IMR-90 (cell line): ENCODE data around the gene SQSTM1. TPM values are rescaled to one million over a fixed set of nuclear protein-coding genes. Genes with fewer than 3 reads are reported as not detected.

Experiments
- ATAC-seq: fragments of 200-7000 bp; cut with Tn5 transposase; 2 replicates; pipeline ENCODE4 v1.9.1; 2020; ENCODE audit warnings: low read depth, mild to moderate bottlenecking, moderate library complexity
- BruUV-seq: library from RNA; stranded (reverse); fragments of 400-500 nt; replicated peaks from 2 replicates; lab custom pipeline; 2021; lab: Mats Ljungman, UMichigan
- CTCF ChIA-PET: fragments of 300-600 bp; formaldehyde crosslinking; extraction: SDS; loops from one replicate; lab custom pipeline; 2021; ENCODE audit warnings: antibody characterized with exemption; lab: Yijun Ruan, JAX
- POLR2A ChIA-PET: fragments of 300-600 bp; sonication (Branson Sonifier 250); formaldehyde crosslinking; loops from one replicate; lab custom pipeline; 2022; ENCODE audit warnings: antibody characterized with exemption; ENCODE audit not compliant: unreplicated experiment; lab: Charles Lee
- DNase-seq: peaks from one replicate; pipeline ENCODE4 v3.0.0; 2013
- H2AFZ ChIP-seq: replicated peaks from 2 replicates; pipeline ENCODE3; 2013; ENCODE audit warnings: low read length, mild to moderate bottlenecking; ENCODE audit not compliant: poor library complexity
- H2AK5ac ChIP-seq: 2 replicates; pipeline ENCODE4 v1.6.1; 2013; ENCODE audit warnings: low read depth, low read length, inconsistent platforms
- H2AK9ac ChIP-seq: replicated peaks from 2 replicates; pipeline ENCODE3; 2013; ENCODE audit warnings: mild to moderate bottlenecking, low read depth, low read length, moderate library complexity; ENCODE audit not compliant: poor library complexity
- H2BK120ac ChIP-seq: 2 replicates; pipeline ENCODE4 v1.6.1; 2013; ENCODE audit warnings: low read depth, low read length, inconsistent platforms
- H2BK15ac ChIP-seq: 3 replicates; pipeline ENCODE4 v1.6.1; 2013; ENCODE audit warnings: low read depth, low read length, inconsistent platforms
- H2BK20ac ChIP-seq: 2 replicates; pipeline ENCODE4 v1.6.1; 2013; ENCODE audit warnings: low read depth, mild to moderate bottlenecking, inconsistent platforms, low read length, moderate library complexity
- H2BK5ac ChIP-seq: 2 replicates; pipeline ENCODE4 v1.6.1; 2013; ENCODE audit warnings: mild to moderate bottlenecking, low read depth, low read length, inconsistent platforms; ENCODE audit not compliant: poor library complexity, severe bottlenecking
- H3K14ac ChIP-seq: replicated peaks from 2 replicates; pipeline ENCODE4 v1.6.1; 2013; ENCODE audit warnings: low read depth, low read length, inconsistent platforms
- H3K18ac ChIP-seq: 2 replicates; pipeline ENCODE4 v1.6.1; 2013; ENCODE audit warnings: low read depth, low read length, control low read depth
- H3K23ac ChIP-seq: 2 replicates; pipeline ENCODE4 v1.6.1; 2013; ENCODE audit warnings: low read depth, low read length, inconsistent platforms
- H3K27ac ChIP-seq: 2 replicates; pipeline ENCODE4 v1.5.1; 2013; ENCODE audit warnings: mild to moderate bottlenecking, control low read depth, low read length; ENCODE audit not compliant: insufficient read depth
- H3K27me3 ChIP-seq: 2 replicates; pipeline ENCODE4 v1.6.1; 2013; ENCODE audit warnings: low read length; ENCODE audit not compliant: control insufficient read depth, insufficient read depth
- H3K36me3 ChIP-seq: 2 replicates; pipeline ENCODE4 v1.6.1; 2013; ENCODE audit warnings: low read length, mixed read lengths; ENCODE audit not compliant: control insufficient read depth, insufficient read depth
- H3K4ac ChIP-seq: 2 replicates; pipeline ENCODE4 v1.6.1; 2013; ENCODE audit warnings: low read depth, low read length, inconsistent platforms
- H3K4me1 ChIP-seq: 2 replicates; pipeline ENCODE4 v1.6.1; 2013; ENCODE audit warnings: low read length, mixed read lengths; ENCODE audit not compliant: control insufficient read depth, insufficient read depth
- H3K4me2 ChIP-seq: 2 replicates; pipeline ENCODE4 v1.6.1; 2013; ENCODE audit warnings: low read depth, mild to moderate bottlenecking, control low read depth, low read length, moderate library complexity
- H3K4me3 ChIP-seq: 2 replicates; pipeline ENCODE4 v1.5.1; 2013; ENCODE audit warnings: low read depth, mild to moderate bottlenecking, control low read depth, low read length, moderate library complexity; ENCODE audit not compliant: insufficient read depth
- H3K56ac ChIP-seq: 2 replicates; pipeline ENCODE4 v1.6.1; 2013; ENCODE audit warnings: low read length, inconsistent platforms; ENCODE audit not compliant: insufficient read depth; ENCODE audit errors: extremely low read depth
- H3K79me1 ChIP-seq, 2 experiments: 2 replicates each; pipeline ENCODE4 v1.6.1; 2013; ENCODE audit warnings: low read length in 2 of 2, inconsistent platforms in 1 of 2, low read depth in 1 of 2
- H3K9ac ChIP-seq: 2 replicates; pipeline ENCODE4 v1.6.1; 2013; ENCODE audit warnings: low read depth, low read length, control low read depth
- H3K9me1 ChIP-seq: 2 replicates; pipeline ENCODE4 v1.6.1; 2013; ENCODE audit warnings: low read length, inconsistent platforms; ENCODE audit not compliant: insufficient read depth
- H3K9me3 ChIP-seq: 2 replicates; pipeline ENCODE4 v1.6.1; 2013; ENCODE audit warnings: low read length; ENCODE audit not compliant: control insufficient read depth, insufficient read depth
- H4K20me1 ChIP-seq: 2 replicates; pipeline ENCODE4 v1.6.1; 2013; ENCODE audit warnings: low read length, inconsistent platforms; ENCODE audit not compliant: insufficient read depth
- H4K5ac ChIP-seq: 2 replicates; pipeline ENCODE4 v1.6.1; 2013; ENCODE audit warnings: mild to moderate bottlenecking, low read depth, low read length, control low read depth
- H4K8ac ChIP-seq, 2 experiments: 2 replicates each; pipeline ENCODE4 v1.6.1; 2013; ENCODE audit warnings: low read depth in 2 of 2, low read length in 2 of 2, control low read depth in 1 of 2, inconsistent platforms in 1 of 2
- H4K91ac ChIP-seq: 2 replicates; pipeline ENCODE4 v1.6.1; 2013; ENCODE audit warnings: low read depth, low read length, inconsistent platforms; ENCODE audit not compliant: insufficient read depth
- BHLHE40 ChIP-seq: fragments of 150-350 bp; IDR thresholded peaks from 2 replicates; pipeline ENCODE4 v1.6.1; 2016; ENCODE audit warnings: mild to moderate bottlenecking, low read depth, low read length
- WGBS, 2 experiments: methylation state at CpG; one replicate each; pipeline versions ENCODE4 v1.1.5 to v1.1.7; 2013; ENCODE audit warnings: missing lambda C conversion rate in 2 of 2; ENCODE audit not compliant: insufficient read length in 1 of 2; ENCODE audit errors: extremely low coverage in 2 of 2; 5-methylcytosine and 5-hydroxymethylcytosine counted together
- dilution Hi-C: fragments of 300-500 bp; cut with HindIII; formaldehyde crosslinking; loops from one replicate; pipeline ENCODE4 v1.14.3; 2018; ENCODE audit warnings: low sequenced_read_pairs; ENCODE audit not compliant: unreplicated experiment
- in situ Hi-C: fragments of 300-500 bp; cut with MboI; formaldehyde crosslinking; loops from 3 replicates; pipeline ENCODE4 v1.14.3; 2019; ENCODE audit warnings: low sequenced_read_pairs, inconsistent platforms, mixed read lengths
- intact Hi-C: fragments of 100-400 bp; cut with micrococcal nuclease; formaldehyde crosslinking; loops from 2 replicates; pipeline ENCODE4 v1.10.0; 2022
- polyA plus RNA-seq, 3 experiments: library from polyadenylated mRNA; depleted of rRNA; stranded (reverse); fragments of >200 nt; gene quantifications; 2 replicates each; pipeline ENCODE4 v1.2.3, GENCODE V29; 2012; ENCODE audit warnings: low replicate concordance in 1 of 3
- total RNA-seq: library from RNA; depleted of rRNA; stranded (reverse); fragments of >200 nt; gene quantifications from 2 replicates; pipeline ENCODE4 v1.2.3, GENCODE V29; 2012

Gene SQSTM1
- total and polyA plus RNA-seq, 2 of the 4 experiments (the other 2 are of a cell fraction), result 152 to 184 TPM

DNA sequence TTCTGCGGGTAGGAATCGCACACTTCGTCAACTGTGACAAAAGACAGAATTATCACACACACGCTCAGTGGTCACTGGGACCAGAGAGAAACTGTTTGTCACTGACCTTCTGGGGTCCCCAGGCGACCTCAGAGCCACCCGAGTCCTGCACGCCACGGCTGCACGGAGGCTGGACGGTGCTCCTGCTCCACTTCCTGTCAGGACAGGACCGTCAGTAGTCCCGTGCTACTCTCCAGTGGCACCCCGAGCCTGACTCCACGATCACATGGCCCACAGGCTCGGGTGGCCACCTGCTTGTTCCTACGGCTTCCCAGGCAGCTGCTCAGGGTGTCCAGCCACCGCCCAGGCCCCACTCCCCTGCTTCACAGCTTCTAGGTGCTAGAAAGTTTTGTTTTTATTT lies 20.1 kb downstream of the SQSTM1 start:
- no peak for DNase-seq
- POLR2A ChIA-PET, result no interaction called here

More for the DNA sequence above, 20.1 kb downstream of the SQSTM1 start:
- Histone ChIP-seq H3K9me3 (peaks cover 9% of the 10 kb centered on the region), H3K23ac (no peak overlapping the region), H3K27me3 (no peaks in the 10 kb centered on the region), H2AK5ac (no peak overlapping the region), H3K4me3 (no peak overlapping the region), H2BK120ac (no peak overlapping the region), H3K79me1 (peaks cover 0 to 9% of the 10 kb centered on the region in 2 experiments; a peak in 2 of 4 replicates), H2BK5ac (no peak overlapping the region), H4K5ac (no peak overlapping the region), H3K14ac (no peak overlapping the region), H3K9me1 (no peaks in the 10 kb centered on the region; the same call in 1 of the 2 replicates), H2BK15ac (no peak overlapping the region), H3K4me2 (no peak overlapping the region), H4K8ac (no peak overlapping the region), H3K4ac (no peak overlapping the region), H2AK9ac (no peak overlapping the region), H3K4me1 (no peaks in the 10 kb centered on the region), H4K20me1 (peaks cover 37% of the 10 kb centered on the region), H3K18ac (no peak overlapping the region), H4K91ac (no peak overlapping the region), H2AFZ (no peak overlapping the region), H3K9ac (no peak overlapping the region), H3K36me3 (peaks cover 49% of the 10 kb centered on the region), H3K27ac (no peak overlapping the region), H3K56ac (no peak overlapping the region), H2BK20ac (no peak overlapping the region)
- in situ Hi-C loops (no loop called here), dilution Hi-C loops (no loop called here), intact Hi-C loops (no loop called here)
- 90% methylated on average over 12 of the region's 17 CpGs; no CpG with 5 or more reads in 1 of the 2 experiments for WGBS, 2 experiments
- TF ChIP-seq BHLHE40, result no peak
- CTCF ChIA-PET, result no interaction called here
- no peak for ATAC-seq
- BruUV-seq, result no TSS peak
